Measurements from ENCODE around the gene GALNTL6.
"Not testable (repeated sequence)": the region's sequence is repeated elsewhere in the genome, so short reads cannot be mapped to it uniquely, and the experiment has no call there.

The GALNTL6 gene

DNA sequence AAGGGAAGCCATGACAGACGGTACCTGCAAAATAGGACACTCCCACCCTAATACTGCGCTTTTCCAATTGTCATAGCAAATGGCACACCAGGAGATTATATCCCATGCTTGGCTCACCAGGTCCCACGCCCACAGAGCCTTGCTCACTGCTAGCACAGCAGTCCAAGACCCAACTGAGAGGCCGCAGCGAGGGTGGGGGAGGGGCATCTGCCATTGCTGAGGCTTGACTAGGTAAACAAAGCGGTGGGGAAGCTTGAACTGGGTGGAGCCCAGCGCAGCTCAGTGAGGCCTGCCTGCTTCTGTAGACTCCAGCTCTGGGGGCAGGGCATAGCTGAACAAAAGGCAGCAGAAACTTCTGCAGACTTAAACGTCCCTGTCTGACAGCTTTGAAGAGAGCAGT lies 1099.3 kb downstream of the GALNTL6 start:
- H3K36me3 Mint-ChIP-seq (ENCODE audit: low read depth); H3K4me3 Mint-ChIP-seq; H3K27ac Mint-ChIP-seq; H3K27me3 Mint-ChIP-seq (ENCODE audit: low read depth); H3K4me1 Mint-ChIP-seq (ENCODE audit: low read depth); H3K9me3 Mint-ChIP-seq: not testable (repeated sequence)

DNA sequence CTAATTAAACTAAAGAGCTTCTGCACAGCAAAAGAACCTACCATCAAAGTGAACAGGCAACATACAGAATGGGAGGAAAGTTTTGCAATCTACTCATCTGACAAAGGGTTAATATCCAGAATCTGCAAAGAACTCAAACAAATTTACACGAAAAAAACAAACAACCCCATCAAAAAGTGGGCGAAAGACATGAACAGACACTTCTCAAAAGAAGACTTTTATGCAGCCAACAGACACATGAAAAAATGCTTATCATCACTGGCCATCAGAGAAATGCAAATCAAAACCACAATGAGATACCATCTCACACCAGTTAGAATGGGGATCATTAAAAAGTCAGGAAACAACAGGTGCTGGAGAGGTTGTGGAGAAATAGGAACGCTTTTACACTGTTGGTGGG lies 1104.2 kb downstream of the GALNTL6 start:
- H3K4me1 Mint-ChIP-seq (ENCODE audit: low read depth); H3K9me3 Mint-ChIP-seq; H3K27ac Mint-ChIP-seq; H3K36me3 Mint-ChIP-seq (ENCODE audit: low read depth); H3K4me3 Mint-ChIP-seq; H3K27me3 Mint-ChIP-seq (ENCODE audit: low read depth): not testable (repeated sequence)

DNA sequence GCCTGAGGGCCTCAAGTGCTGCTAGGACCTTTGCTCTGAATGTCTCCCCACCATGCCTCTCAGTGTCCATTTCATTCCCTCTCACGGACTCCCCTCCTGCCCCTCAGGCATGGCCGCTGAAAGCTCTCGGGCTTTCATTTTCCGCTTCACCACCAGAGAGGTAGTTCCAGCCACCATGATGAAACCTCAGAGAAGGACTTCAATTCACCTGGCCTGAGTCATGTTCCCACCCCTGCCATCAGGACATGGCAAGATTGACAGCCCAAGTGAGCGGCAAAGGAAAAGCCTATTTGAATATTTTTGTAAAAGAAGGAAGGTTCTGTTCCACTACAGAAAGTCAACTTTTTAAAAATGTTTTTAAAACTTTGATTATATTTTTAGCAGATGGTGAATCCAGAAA lies 1106.1 kb downstream of the GALNTL6 start:
- Mint-ChIP-seq H3K36me3 (ENCODE audit: low read depth) (no peaks in the 10 kb centered on the region), H3K9me3 (no peaks in the 10 kb centered on the region), H3K4me1 (ENCODE audit: low read depth) (no peaks in the 10 kb centered on the region), H3K27ac (no peak overlapping the region), H3K4me3 (no peak overlapping the region), H3K27me3 (ENCODE audit: low read depth) (no peaks in the 10 kb centered on the region)

DNA sequence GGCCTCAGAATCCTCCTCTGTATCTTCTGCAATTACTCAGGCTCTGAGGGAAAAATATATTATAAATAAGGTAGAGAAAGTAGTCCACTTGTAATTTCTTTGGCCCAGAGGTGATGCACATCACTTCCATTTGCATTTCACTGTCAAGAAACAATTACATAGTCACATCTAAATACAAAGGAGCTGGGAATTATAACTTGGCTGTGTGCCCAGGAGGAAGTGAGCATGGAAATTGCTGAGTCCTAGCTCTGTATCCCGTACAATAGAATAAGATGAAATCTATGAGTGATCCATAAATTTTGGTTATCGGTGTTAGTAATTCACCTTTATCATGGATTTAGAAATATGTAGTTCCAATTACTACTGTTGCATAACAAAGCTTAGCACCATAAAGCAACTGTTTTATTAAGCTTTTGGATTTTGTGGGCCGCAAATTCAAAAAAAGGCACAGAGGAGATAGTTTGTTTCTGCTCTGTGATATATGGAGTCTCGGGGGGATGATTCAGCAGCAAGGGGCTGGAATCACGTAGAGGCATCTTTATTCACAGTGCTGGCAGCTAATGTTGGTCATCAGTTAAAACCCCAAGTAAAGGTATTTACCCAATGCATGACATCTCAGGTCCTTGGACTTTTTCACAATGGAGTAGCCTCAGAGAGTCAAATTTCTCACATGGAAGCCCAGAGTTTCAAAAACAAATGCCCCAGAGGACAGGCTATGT lies 1114.1 kb downstream of the GALNTL6 start:
- H3K36me3 Mint-ChIP-seq (ENCODE audit: low read depth), result no peaks in the 10 kb centered on the region
- no peak overlapping the region for H3K4me3 Mint-ChIP-seq
- H3K9me3 Mint-ChIP-seq, result no peaks in the 10 kb centered on the region
- no peaks in the 10 kb centered on the region for H3K27me3 Mint-ChIP-seq (ENCODE audit: low read depth)
- H3K4me1 Mint-ChIP-seq (ENCODE audit: low read depth), result no peaks in the 10 kb centered on the region
- no peak overlapping the region for H3K27ac Mint-ChIP-seq

- Mint-ChIP-seq H3K27me3 (ENCODE audit: low read depth) (no peaks in the 10 kb centered on the region), H3K27ac (no peak overlapping the region), H3K4me1 (ENCODE audit: low read depth) (no peaks in the 10 kb centered on the region), H3K4me3 (no peak overlapping the region), H3K36me3 (ENCODE audit: low read depth) (no peaks in the 10 kb centered on the region), H3K9me3 (no peaks in the 10 kb centered on the region)
Measured at GRCh38 chr4:172928347-172928746, 1115.1 kb downstream of the GALNTL6 start.

- no peaks in the 10 kb centered on the region for H3K4me1 Mint-ChIP-seq (ENCODE audit: low read depth)
- H3K27ac Mint-ChIP-seq, result no peak overlapping the region
- H3K27me3 Mint-ChIP-seq (ENCODE audit: low read depth), result no peaks in the 10 kb centered on the region
- no peaks in the 10 kb centered on the region for H3K36me3 Mint-ChIP-seq (ENCODE audit: low read depth)
- no peaks in the 10 kb centered on the region for H3K9me3 Mint-ChIP-seq
- H3K4me3 Mint-ChIP-seq, result no peak overlapping the region
Measured at GRCh38 chr4:172938072-172938829, 1125.0 kb downstream of the GALNTL6 start.

- Mint-ChIP-seq H3K9me3 (no peaks in the 10 kb centered on the region), H3K36me3 (ENCODE audit: low read depth) (no peaks in the 10 kb centered on the region), H3K4me1 (ENCODE audit: low read depth) (no peaks in the 10 kb centered on the region), H3K27me3 (ENCODE audit: low read depth) (no peaks in the 10 kb centered on the region), H3K4me3 (no peak overlapping the region), H3K27ac (no peak overlapping the region)
Measured at GRCh38 chr4:172938870-172939269, 1125.7 kb downstream of the GALNTL6 start.

GRCh38 chr4:172942840-172943239 lies 1129.6 kb downstream of the GALNTL6 start:
- no peak overlapping the region for H3K4me3 Mint-ChIP-seq
- no peaks in the 10 kb centered on the region for H3K27me3 Mint-ChIP-seq (ENCODE audit: low read depth)
- H3K36me3 Mint-ChIP-seq (ENCODE audit: low read depth), result no peaks in the 10 kb centered on the region
- H3K9me3 Mint-ChIP-seq, result no peaks in the 10 kb centered on the region
- no peak overlapping the region for H3K27ac Mint-ChIP-seq
- H3K4me1 Mint-ChIP-seq (ENCODE audit: low read depth), result no peaks in the 10 kb centered on the region

DNA sequence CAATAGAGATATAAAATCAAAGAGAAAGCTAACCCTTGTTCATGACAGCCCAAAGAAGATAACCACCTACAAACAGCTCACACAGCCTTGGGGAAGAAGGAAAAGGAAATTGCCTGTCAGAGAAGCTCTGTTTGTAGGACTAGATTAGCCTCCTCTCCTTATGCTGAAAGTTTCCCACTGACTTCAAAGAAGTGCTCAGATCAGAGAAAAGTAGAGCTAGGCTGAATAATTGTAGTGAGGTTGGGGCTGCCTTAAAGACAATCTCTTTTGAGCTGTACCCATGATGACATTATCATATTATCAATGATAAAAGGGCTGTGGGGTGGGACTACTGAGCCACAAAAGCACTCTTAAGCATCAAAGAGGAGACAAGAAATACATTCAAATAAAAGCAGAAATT lies 1132.4 kb downstream of the GALNTL6 start:
- Mint-ChIP-seq H3K4me1 (ENCODE audit: low read depth) (no peaks in the 10 kb centered on the region), H3K9me3 (no peaks in the 10 kb centered on the region), H3K27me3 (ENCODE audit: low read depth) (no peaks in the 10 kb centered on the region), H3K4me3 (no peak overlapping the region), H3K36me3 (ENCODE audit: low read depth) (no peaks in the 10 kb centered on the region), H3K27ac (no peak overlapping the region)

- Mint-ChIP-seq H3K4me3 (no peak overlapping the region), H3K36me3 (ENCODE audit: low read depth) (no peaks in the 10 kb centered on the region), H3K4me1 (ENCODE audit: low read depth) (no peaks in the 10 kb centered on the region), H3K9me3 (no peaks in the 10 kb centered on the region), H3K27ac (no peak overlapping the region), H3K27me3 (ENCODE audit: low read depth) (no peaks in the 10 kb centered on the region)
Measured at GRCh38 chr4:172946503-172946902, 1133.3 kb downstream of the GALNTL6 start.

- Mint-ChIP-seq H3K4me1 (ENCODE audit: low read depth) (no peaks in the 10 kb centered on the region), H3K36me3 (ENCODE audit: low read depth) (no peaks in the 10 kb centered on the region), H3K4me3 (no peak overlapping the region), H3K9me3 (no peaks in the 10 kb centered on the region), H3K27me3 (ENCODE audit: low read depth) (no peaks in the 10 kb centered on the region), H3K27ac (no peak overlapping the region)
Measured at GRCh38 chr4:172947594-172947993, 1134.4 kb downstream of the GALNTL6 start.

- Mint-ChIP-seq H3K27ac (no peak overlapping the region), H3K9me3 (no peaks in the 10 kb centered on the region), H3K36me3 (ENCODE audit: low read depth) (no peaks in the 10 kb centered on the region), H3K27me3 (ENCODE audit: low read depth) (no peaks in the 10 kb centered on the region), H3K4me3 (no peak overlapping the region), H3K4me1 (ENCODE audit: low read depth) (no peaks in the 10 kb centered on the region)
Measured at GRCh38 chr4:172950990-172951389, 1137.8 kb downstream of the GALNTL6 start.

DNA sequence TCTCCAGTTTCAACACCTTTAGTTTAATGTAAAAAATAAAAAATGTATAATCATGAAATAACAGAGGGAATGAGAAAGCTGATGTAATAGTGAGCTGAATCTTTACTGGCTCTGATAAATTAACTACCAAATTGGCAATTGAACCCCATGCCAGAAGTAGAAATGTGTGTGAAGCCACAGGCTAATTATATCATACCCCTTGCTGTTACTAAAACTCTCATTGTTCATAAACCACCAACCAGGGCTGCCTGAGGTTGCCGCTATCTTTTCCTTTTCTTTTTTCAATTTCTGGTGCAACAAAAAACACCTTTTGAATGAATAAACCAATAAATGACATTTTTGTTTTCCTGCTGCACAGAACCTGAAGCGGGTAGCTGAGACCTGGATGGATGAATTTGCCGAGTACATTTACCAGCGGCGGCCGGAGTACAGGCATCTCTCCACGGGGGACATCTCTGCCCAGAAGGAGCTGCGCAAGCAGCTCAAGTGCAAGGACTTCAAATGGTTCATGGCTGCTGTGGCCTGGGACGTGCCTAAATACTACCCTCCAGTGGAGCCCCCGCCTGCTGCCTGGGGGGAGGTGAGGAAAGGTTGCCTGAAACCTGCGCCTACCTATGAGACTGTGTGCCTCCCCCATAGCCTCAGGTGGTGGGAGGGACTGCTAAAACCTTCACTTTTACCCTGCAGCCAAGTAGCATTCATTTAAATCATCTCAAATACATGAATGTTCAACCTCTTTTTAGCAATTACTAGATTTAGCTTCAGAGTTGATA lies 1138.7 kb downstream of the GALNTL6 start:
- Mint-ChIP-seq H3K36me3 (ENCODE audit: low read depth) (no peaks in the 10 kb centered on the region), H3K4me3 (no peak overlapping the region), H3K4me1 (ENCODE audit: low read depth) (no peaks in the 10 kb centered on the region), H3K27me3 (ENCODE audit: low read depth) (no peaks in the 10 kb centered on the region), H3K9me3 (no peaks in the 10 kb centered on the region), H3K27ac (no peak overlapping the region)

DNA sequence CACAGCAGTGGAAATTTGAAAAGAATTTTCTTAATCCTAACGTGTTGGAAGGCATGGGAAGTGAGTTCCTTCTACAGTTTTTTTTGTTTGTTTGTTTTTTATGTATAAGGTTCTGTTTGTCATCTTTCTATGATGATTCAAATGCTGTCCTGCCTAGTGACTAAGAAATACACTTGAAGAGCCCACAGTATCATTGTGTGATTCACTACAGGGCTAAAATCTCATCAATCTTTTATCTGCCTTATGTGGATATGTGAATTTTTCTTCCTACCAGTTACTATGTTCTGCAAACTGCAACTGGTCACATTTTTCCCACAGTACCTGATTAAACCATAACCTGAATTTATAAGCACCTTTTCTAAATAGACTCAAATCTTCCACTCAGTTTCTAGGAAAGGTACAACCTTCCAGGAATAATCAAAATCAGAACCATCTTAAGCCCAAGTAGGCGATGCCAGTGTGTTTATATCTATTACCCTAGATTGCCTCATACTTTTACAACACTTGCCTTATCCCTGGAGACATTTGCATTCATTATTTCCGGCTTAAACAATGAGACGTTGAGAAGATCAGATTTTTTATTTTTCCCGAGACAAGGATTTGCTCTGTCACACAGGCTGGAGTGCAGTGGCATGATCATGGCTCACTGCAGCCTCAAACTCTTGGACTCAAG lies 1140.8 kb downstream of the GALNTL6 start:
- H3K9me3 Mint-ChIP-seq, result no peaks in the 10 kb centered on the region
- H3K4me1 Mint-ChIP-seq (ENCODE audit: low read depth), result no peaks in the 10 kb centered on the region
- H3K27ac Mint-ChIP-seq, result no peak overlapping the region
- H3K27me3 Mint-ChIP-seq (ENCODE audit: low read depth), result no peaks in the 10 kb centered on the region
- H3K4me3 Mint-ChIP-seq, result no peak overlapping the region
- H3K36me3 Mint-ChIP-seq (ENCODE audit: low read depth), result no peaks in the 10 kb centered on the region
